Adipocyte (in vitro differentiated cells): ENCODE data around the gene NEURL2.
"Not testable (repeated sequence)": the region's sequence is repeated elsewhere in the genome, so short reads cannot be mapped to it uniquely, and the experiment has no call there.

Experiments used
- DNase-seq: peaks from one replicate; pipeline ENCODE4 v3.0.0-alpha.2; 2015; ENCODE audit warnings: low read depth
- H3K27me3 ChIP-seq: replicated peaks from 2 replicates; pipeline ENCODE4 v1.7.0; 2013; ENCODE audit warnings: mild to moderate bottlenecking, low read length, moderate library complexity; ENCODE audit not compliant: control insufficient read depth, insufficient read depth
- H3K36me3 ChIP-seq: 2 replicates; pipeline ENCODE4 v1.7.0; 2013; ENCODE audit warnings: low read length, mild to moderate bottlenecking, moderate library complexity; ENCODE audit not compliant: control insufficient read depth, insufficient read depth, severe bottlenecking
- H3K4me1 ChIP-seq: 2 replicates; pipeline ENCODE4 v1.7.0; 2013; ENCODE audit warnings: mild to moderate bottlenecking, low read length, moderate library complexity; ENCODE audit not compliant: control insufficient read depth, insufficient read depth
- H3K4me3 ChIP-seq: 2 replicates; pipeline ENCODE4 v1.7.0; 2013; ENCODE audit warnings: mild to moderate bottlenecking, low read length, moderate library complexity
- H3K9ac ChIP-seq: 2 replicates; pipeline ENCODE4 v1.7.0; 2013; ENCODE audit warnings: mild to moderate bottlenecking, low read length, moderate library complexity
- H3K9me3 ChIP-seq: 2 replicates; pipeline ENCODE4 v1.7.0; 2013; ENCODE audit warnings: mild to moderate bottlenecking, low read length, moderate library complexity; ENCODE audit not compliant: control insufficient read depth

NEURL2 gene

DNA sequence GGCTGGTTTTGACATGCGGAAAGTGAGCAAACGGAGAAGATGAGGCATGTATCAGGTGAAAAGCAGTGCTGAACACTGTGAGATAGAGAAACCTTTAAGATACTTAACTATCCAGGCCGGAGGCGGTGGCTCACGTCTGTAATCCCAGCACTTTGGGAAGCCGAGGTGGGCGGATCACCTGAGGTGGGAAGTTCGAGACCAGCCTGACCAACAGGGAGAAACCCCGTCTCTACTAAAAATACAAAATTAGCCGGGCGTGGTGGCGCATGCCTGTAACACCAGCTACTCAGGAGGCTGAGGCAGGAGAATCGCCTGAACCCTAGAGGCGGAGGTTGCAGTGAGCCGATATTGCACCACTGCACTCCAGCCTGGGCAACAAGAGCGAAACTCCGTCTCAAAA is 40.7 kb upstream of the NEURL2 start:
- H3K4me1 ChIP-seq: peaks cover 15% of the 10 kb centered on the region
- not testable (repeated sequence) for H3K4me3 ChIP-seq, H3K27me3 ChIP-seq, DNase-seq, H3K36me3 ChIP-seq, H3K9me3 ChIP-seq, H3K9ac ChIP-seq

DNA sequence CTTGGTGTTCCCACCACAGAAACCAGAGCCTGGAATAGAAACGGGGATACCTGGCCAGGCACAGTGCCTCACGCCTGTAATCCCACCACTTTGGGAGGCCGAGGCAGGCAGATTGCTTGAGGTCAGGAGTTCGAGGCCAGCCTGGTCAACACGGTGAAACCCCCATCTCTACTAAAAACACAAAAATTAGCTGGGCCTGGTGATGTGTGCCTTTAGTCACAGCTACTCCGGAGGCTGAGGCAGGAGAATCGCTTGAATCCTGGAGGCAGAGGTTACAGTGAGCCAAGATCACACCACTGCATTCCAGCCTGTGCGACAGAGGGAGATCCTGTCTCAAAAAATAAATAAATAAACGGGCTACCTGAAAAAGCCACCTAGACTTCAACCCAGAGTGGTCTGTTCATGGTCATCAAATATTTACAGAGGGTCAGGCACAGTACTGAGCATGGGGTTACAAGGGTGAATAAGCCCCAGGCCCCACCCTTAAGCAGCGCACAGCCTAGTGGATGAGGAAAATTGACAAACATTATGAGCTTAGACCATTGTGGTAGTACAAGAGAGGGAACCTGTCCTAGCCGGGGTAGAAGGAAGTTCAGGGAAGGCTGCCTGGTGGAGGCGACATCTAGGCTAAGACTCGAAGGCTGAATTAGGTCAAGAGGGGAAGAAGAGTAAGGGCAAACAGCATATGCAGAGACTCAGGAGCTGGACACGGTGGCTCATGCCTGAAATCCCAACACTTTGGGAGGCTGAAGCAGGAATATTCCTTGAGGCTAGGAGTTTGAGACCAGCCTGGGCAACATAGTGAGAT is 36.3 kb upstream of the NEURL2 start:
- no peak for DNase-seq
- Histone ChIP-seq H3K27me3 (no peaks in the 10 kb centered on the region), H3K4me1 (peaks cover 22% of the 10 kb centered on the region)

DNA sequence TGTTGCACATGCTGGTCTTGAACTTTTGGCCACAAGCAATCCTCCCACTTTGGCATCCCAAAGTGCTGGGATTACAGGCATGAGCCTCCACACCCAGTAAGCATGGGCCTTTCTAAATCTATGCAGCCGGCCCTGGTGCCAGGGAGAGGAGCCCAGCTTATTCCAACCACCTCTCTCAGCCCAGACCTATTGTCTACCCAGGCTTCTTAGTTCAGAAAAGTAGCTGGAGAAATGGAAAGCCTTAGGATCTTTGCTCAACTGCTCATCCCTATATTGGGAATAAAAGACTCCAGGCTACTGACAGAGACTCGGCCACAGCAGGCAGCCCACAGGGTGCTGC is 35.7 kb upstream of the NEURL2 start:
- peaks cover 25% of the 10 kb centered on the region for H3K4me1 ChIP-seq
- no peak overlapping the region for H3K4me3 ChIP-seq
- DNase-seq: no peak
- no peaks in the 10 kb centered on the region for H3K9me3 ChIP-seq
- H3K36me3 ChIP-seq: no peaks in the 10 kb centered on the region
- H3K27me3 ChIP-seq: no peaks in the 10 kb centered on the region
- no peak overlapping the region for H3K9ac ChIP-seq

More for the DNA sequence above, 36.3 kb upstream of the NEURL2 start:
- Histone ChIP-seq H3K9ac (no peak overlapping the region), H3K9me3 (no peaks in the 10 kb centered on the region), H3K36me3 (no peaks in the 10 kb centered on the region), H3K4me3 (no peak overlapping the region)

DNA sequence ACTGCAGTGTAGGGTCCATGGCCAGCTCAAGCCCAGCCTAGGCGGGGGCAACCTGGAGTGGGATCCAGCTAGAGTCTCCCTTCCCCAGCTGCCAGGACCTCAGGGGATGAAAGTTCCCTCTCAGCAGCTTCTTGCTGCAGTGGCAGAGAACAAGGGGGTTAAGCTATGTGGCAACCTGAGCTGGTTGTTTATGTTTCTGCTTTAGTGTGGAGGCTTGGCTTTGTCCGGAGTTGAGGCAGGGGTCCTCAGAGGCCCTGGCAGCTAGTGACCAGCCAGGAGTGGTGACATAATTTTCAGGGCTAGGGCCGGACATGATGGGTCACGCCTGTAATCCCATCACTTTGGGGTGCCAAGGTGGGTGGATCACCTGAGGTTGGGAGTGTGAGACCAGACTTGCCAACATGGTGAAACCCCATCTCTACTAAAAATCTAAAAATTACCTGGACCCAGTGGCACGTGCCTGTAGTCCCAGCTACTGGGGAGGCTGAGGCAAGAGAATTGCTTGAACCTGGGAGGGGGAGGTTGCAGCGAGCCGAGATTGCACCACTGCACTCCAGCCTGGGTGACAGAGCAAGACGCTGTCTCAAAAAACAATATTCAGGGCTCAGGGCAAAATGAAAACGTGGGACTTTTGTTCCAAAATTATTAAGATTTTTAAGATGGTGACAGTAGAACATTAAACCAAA is 35.0 kb upstream of the NEURL2 start:
- H3K9ac ChIP-seq: peak overlapping the region; percentile 0
- peaks cover 26% of the 10 kb centered on the region for H3K4me1 ChIP-seq
- H3K27me3 ChIP-seq: no peaks in the 10 kb centered on the region
- no peaks in the 10 kb centered on the region for H3K9me3 ChIP-seq
- H3K36me3 ChIP-seq: no peaks in the 10 kb centered on the region
- DNase-seq: no peak
- no peak overlapping the region for H3K4me3 ChIP-seq

DNA sequence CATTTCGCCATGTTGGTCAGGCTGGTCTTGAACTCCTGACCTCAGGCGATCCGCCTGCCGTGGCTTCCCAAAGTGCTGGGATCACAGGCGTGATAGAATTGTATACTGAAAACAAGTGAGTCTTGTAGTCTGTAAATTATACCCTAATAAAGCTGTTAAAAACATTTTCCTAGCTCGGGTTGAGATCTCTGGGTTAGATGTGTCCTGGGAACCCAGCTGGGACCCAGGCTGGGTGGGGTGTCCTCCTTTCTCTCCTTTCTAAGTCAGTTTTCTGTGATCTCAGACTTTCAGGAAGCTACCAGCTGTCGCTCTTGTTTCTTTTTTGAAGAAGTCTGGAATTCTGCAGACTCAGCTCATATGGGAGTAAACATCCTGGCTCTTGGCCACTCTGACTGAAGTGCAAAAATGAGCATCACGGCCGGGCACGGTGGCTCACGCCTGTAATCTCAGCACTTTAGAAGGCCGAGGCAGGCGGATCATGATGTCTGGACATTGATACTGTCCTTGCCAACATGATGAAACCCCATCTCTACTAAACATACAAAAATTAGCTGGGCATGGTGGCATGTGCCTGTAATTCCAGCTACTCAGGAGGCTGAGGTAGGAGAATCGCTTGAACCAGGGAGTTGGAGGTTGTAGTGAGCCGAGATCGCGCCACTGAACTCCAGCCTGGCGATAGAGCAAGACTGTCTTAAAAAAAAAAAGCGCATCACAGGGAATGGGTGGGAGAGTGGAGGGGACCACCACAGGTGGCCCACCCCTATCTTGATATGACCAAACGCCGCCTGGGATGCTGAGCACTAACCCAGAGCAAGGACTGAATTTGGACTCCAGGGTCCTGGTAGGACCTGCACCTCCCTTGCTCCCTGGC is 33.6 kb upstream of the NEURL2 start:
- Histone ChIP-seq H3K9ac (peak overlapping the region; percentile 69), H3K27me3 (no peaks in the 10 kb centered on the region), H3K4me1 (peaks cover 38% of the 10 kb centered on the region), H3K36me3 (no peaks in the 10 kb centered on the region), H3K4me3 (peak overlapping the region; percentile 60), H3K9me3 (no peaks in the 10 kb centered on the region)
- DNase-seq: peak; percentile 40

DNA sequence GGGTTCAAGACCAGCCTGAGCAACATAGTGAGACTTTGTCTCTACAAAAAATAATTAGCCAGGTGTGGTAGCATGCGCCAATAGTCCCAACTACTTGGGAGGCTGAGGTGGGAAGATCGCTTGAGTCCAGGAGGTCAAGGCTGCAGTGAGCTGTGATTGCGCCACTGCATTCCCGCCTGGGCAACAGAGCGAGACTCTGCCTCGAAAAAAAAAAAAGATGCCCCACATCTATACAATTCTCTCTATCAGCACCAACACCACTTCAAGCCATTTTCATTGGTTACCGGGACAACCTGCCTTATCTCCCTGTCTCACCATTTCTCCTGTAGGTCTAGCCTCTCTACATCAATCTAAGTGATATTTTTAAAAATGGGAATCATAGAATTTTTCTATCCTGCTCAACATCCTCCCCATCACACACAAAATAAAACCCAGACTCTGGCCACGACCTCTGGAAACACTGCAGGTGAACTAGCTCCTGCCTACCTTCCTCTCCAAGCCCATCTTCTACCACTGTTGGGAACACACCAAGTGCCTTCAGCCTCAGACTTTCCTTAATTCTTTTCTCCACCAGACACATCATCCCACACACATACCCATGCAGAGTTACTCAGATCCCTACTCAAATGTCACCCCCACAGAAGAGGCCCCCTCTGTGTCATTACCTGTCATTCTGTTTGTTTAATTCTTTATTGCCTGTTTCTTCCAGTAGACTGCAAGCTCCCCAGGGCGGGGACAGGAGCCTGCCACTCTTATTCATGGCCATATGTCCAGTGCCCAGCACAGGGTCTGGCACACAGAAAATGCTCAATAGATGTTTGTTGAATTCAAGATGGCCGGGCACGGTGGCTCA is 30.6 kb upstream of the NEURL2 start:
- DNase-seq: no peak
- no peaks in the 10 kb centered on the region for H3K36me3 ChIP-seq

DNA sequence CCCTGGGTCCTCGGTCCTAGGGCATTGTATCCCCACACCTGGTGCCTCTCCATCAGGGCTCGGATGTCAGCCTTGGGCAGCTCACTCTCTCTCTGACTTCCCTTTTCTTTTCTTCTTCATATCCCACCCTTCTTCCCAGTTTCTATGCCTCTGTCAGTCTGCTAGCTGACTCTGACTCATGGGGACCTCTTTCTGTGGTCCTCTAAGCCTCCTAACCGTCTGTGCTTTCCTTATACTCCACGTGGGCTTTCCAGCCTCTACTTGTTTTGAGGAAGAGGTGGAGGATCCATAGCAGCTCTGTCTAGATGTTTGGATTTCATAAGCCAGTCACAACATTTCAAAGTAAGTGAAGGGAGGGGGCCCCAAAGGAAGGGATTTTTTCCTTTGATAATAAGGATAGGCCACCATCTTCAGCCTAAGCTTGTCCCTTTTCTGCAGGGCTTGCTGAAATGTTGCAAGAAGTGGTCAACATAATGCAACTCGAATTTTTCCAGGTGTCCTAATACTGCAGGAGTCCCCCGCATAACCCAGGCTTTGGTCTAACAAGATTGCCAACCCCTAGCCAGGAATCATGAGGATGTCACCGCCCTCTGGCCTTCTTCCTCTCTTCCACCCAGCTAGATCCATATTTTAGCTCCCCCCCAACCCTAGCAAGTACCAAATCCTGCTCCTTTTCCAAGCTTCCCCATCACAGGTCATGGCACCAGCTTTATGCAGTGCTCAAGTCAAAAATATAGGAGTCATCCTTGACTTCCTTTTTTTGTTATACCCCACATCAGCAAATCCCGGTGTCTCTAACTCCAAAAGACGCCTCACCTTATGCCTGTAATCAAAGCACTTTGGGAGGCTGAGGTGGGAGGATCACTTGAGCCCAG is 29.7 kb upstream of the NEURL2 start:
- H3K27me3 ChIP-seq: no peaks in the 10 kb centered on the region
- H3K4me3 ChIP-seq: peak overlapping the region; percentile 53
- H3K4me1 ChIP-seq: peaks cover 56% of the 10 kb centered on the region
- DNase-seq: no peak
- peak overlapping the region; percentile 83 for H3K9ac ChIP-seq
- H3K36me3 ChIP-seq: no peaks in the 10 kb centered on the region
- no peaks in the 10 kb centered on the region for H3K9me3 ChIP-seq

More for the DNA sequence above, 30.6 kb upstream of the NEURL2 start:
- Histone ChIP-seq H3K4me3 (no peak overlapping the region), H3K4me1 (peaks cover 59% of the 10 kb centered on the region), H3K9ac (no peak overlapping the region), H3K9me3 (no peaks in the 10 kb centered on the region), H3K27me3 (no peaks in the 10 kb centered on the region)

DNA sequence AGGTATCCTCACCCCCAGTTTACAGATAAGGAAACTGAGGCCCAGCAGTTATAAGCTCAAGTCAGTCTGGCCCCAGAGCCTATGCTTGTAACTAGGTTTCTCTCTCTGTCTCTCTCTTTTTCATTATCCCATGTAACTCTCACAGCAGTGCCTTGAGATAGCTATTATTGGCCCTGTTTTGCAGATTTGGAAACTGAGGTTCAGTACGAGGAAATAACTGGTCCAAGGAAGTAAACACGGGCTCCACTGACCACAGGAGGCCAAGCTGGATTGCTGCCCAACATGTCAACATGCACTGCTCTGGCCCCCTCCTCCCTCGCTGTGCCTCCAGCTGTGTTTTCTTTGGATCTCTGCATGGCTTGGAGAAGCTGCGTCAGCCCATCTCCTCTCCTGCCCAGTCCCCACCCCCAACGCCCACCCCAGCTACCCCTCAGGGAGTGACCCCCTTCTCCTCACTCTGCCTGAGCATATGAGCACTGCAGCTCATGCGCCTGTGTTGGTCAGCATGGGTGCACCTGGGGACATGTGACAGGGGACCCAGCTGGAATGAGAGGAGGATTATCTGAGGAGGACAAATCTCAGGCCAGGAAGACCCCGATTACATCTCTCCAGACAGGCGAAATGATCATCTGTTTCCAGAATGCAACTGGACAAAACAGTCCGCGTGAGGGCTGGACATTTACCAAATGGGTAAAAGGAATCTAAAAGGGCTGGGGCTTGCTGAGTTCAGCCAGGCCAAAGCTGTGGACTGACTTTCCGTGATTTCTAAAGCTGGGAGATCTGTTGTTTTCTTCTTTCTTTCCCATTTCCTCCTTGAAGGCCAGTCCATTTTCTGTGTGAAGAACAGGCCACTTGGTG is 28.8 kb upstream of the NEURL2 start:
- no peaks in the 10 kb centered on the region for H3K36me3 ChIP-seq
- no peaks in the 10 kb centered on the region for H3K27me3 ChIP-seq
- peaks cover 50% of the 10 kb centered on the region for H3K4me1 ChIP-seq
- H3K9ac ChIP-seq: peak overlapping the region; percentile 83
- H3K4me3 ChIP-seq: peak overlapping the region; percentile 53
- H3K9me3 ChIP-seq: no peaks in the 10 kb centered on the region
- peak; percentile 47 for DNase-seq

DNA sequence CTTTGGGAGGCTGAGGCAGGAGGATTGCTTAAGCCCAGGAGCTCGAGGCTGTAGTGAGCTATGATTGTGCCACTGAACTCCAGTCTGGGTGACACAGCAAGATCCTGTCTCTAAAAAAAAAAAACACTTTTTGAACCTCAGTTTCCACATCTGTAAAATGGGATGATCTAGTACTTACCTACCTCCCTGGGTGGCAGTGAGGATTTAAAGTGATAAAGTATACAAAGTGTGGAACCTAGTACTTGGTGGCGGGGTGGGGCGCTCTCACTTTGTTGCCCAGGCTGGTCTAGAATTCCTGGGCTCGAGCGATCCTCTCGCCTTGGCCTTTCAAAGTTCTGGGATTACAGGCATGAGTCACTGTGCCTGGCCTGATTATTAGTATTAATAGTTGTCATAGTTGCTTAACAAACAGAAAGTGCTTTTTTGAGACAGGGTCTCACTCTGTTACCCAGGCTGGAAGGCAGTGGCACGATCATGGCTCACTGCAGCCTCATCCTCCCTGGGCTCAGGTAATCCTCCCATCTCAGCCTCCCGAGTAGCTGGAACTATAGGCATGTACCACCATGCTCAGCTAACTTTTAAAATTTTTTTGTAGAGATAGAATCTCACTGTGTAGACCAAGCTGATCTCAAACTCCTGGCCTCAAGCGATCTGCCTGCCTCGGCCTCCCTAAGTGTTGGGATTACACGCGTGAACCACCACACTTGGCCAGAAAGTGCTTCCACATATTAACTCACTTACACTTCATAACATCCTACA is 27.9 kb upstream of the NEURL2 start:
- Histone ChIP-seq H3K4me1 (peaks cover 43% of the 10 kb centered on the region), H3K27me3 (no peaks in the 10 kb centered on the region)

More for the DNA sequence above, 27.9 kb upstream of the NEURL2 start:
- Histone ChIP-seq H3K9ac (peak overlapping the region; percentile 66), H3K4me3 (no peak overlapping the region), H3K9me3 (no peaks in the 10 kb centered on the region), H3K36me3 (no peaks in the 10 kb centered on the region)
- no peak for DNase-seq
